Osteoblast (primary cell): Measurements from ENCODE around the gene EFNA1. TPM values are rescaled to one million over a fixed set of nuclear protein-coding genes. Genes with fewer than 3 reads are reported as not detected.
A peak's percentile ranks its signal among the peaks of the same experiment; 100 is the strongest.

Source experiments
- DNase-seq: peaks from one replicate; pipeline ENCODE4 v3.0.0; 2011; ENCODE audit warnings: low spot score, mixed read lengths; ENCODE audit not compliant: insufficient read length; ENCODE audit errors: missing footprints
- H2AFZ ChIP-seq: 2 replicates; pipeline ENCODE4 v1.6.0; 2011; ENCODE audit warnings: mild to moderate bottlenecking, low read length
- H3K27ac ChIP-seq: 2 replicates; pipeline ENCODE4 v1.5.1; 2011; ENCODE audit warnings: mild to moderate bottlenecking, low read depth, low read length, moderate library complexity
- H3K27me3 ChIP-seq: 2 replicates; pipeline ENCODE4 v1.6.0; 2012; ENCODE audit warnings: mild to moderate bottlenecking, control low read depth, inconsistent platforms, low read length, moderate library complexity; ENCODE audit not compliant: insufficient read depth
- H3K36me3 ChIP-seq: 2 replicates; pipeline ENCODE4 v1.5.1; 2011; ENCODE audit warnings: mild to moderate bottlenecking, low read length, control low read depth, moderate library complexity; ENCODE audit not compliant: insufficient read depth
- H3K4me1 ChIP-seq: 2 replicates; pipeline ENCODE4 v1.5.1; 2011; ENCODE audit warnings: mild to moderate bottlenecking, low read length, control low read depth, moderate library complexity; ENCODE audit not compliant: insufficient read depth
- H3K4me2 ChIP-seq: 2 replicates; pipeline ENCODE4 v1.6.0; 2011; ENCODE audit warnings: mild to moderate bottlenecking, low read length; ENCODE audit not compliant: insufficient read depth
- H3K4me3 ChIP-seq: fragments of 200-600 bp; sonication (generic); 3 replicates; pipeline ENCODE4 v1.5.1; 2012; ENCODE audit warnings: mild to moderate bottlenecking, low read length, inconsistent platforms; ENCODE audit not compliant: insufficient read depth
- H3K79me2 ChIP-seq: 2 replicates; pipeline ENCODE4 v1.6.0; 2012; ENCODE audit warnings: mild to moderate bottlenecking, low read length, control low read depth, inconsistent platforms; ENCODE audit not compliant: insufficient read depth
- H3K9me3 ChIP-seq: 2 replicates; pipeline ENCODE4 v1.5.1; 2011; ENCODE audit warnings: low read depth, low read length, control low read depth
- H4K20me1 ChIP-seq: 2 replicates; pipeline ENCODE4 v1.6.0; 2012; ENCODE audit warnings: mild to moderate bottlenecking, low read length, control low read depth; ENCODE audit not compliant: insufficient read depth
- CTCF ChIP-seq: IDR thresholded peaks from 2 replicates; pipeline ENCODE4 v1.5.1; 2011; ENCODE audit warnings: mild to moderate bottlenecking, low read depth, low read length, moderate library complexity; ENCODE audit errors: extremely low read depth
- total RNA-seq: library from RNA; depleted of rRNA; stranded (reverse); fragments of >200 nt; gene quantifications from 2 replicates; pipeline ENCODE4 v1.2.3, GENCODE V29; 2012

EFNA1 gene
- total RNA-seq, 1 donor, result 0.36 TPM

GRCh38 chr1:155177192-155177917 is 49.7 kb downstream of the EFNA1 start:
- H3K4me3 ChIP-seq, result no peak overlapping the region
- H3K4me1 ChIP-seq, result peaks cover 11% of the 10 kb centered on the region
- H4K20me1 ChIP-seq, result no peaks in the 10 kb centered on the region
- H3K27ac ChIP-seq, result no peak overlapping the region
- no peaks in the 10 kb centered on the region for H3K27me3 ChIP-seq
- no peak overlapping the region for H3K4me2 ChIP-seq
- H3K36me3 ChIP-seq, result no peaks in the 10 kb centered on the region
- DNase-seq, result peak; percentile 38
- TF ChIP-seq CTCF, result no peak
- peaks cover 7% of the 10 kb centered on the region for H3K79me2 ChIP-seq
- H3K9me3 ChIP-seq, result no peaks in the 10 kb centered on the region
- H2AFZ ChIP-seq, result no peak overlapping the region

DNA sequence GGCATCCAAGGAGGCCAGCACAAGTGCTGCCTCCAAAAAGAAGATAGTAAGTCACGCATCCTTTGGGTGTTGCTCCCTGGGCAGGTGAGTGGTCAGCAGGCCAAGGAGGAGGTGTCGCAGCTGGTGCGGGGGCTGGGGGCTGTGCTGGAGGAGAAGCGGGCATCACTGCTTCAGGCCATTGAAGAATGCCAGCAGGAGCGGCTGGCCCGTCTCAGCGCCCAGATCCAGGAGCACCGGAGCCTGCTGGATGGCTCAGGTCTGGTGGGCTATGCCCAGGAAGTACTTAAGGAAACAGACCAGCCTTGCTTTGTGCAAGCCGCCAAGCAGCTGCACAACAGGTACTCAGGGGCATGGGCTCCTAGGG is 50.2 kb downstream of the EFNA1 start:
- Histone ChIP-seq H3K4me1 (peaks cover 9% of the 10 kb centered on the region), H3K27ac (no peak overlapping the region), H3K36me3 (no peaks in the 10 kb centered on the region), H3K4me2 (no peak overlapping the region), H4K20me1 (no peaks in the 10 kb centered on the region), H3K4me3 (no peak overlapping the region), H2AFZ (no peak overlapping the region), H3K27me3 (no peaks in the 10 kb centered on the region), H3K9me3 (no peaks in the 10 kb centered on the region), H3K79me2 (peaks cover 2% of the 10 kb centered on the region)
- TF ChIP-seq CTCF, result no peak
- peak; percentile 75 for DNase-seq

DNA sequence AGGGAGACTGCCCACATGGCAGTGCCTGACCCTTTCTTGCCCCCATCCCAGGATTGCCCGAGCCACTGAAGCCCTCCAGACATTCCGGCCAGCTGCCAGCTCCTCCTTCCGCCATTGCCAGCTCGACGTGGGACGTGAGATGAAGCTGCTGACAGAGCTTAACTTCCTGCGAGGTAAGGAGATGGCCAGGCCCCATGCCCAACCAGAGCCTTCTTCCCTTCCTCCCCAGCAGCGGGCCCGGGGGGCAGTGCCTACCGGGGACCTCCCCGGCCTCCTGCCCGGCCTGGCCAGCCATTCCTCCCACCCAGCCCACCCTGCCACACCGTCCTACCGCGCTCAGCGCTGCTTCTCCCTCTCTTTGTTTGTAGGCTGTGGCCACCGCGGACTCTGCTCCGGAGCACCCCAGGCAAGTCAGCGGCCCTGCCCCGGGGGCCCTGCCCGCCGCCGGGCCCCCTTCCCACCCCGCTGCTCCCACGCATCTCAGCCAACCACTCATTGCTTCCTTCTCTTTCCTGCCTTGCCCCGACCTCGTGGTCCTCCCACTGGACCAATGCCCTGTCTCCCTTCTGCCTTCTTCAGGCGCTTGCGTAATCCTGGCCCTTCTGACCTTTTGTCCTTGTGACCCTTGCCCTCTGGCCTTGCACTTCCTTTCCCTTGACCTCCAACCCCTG is 50.9 kb downstream of the EFNA1 start:
- Histone ChIP-seq H3K27me3 (no peaks in the 10 kb centered on the region), H3K9me3 (no peaks in the 10 kb centered on the region), H3K27ac (no peak overlapping the region), H4K20me1 (no peaks in the 10 kb centered on the region), H3K4me3 (no peak overlapping the region), H3K36me3 (no peaks in the 10 kb centered on the region), H3K4me2 (no peak overlapping the region), H3K79me2 (no peaks in the 10 kb centered on the region), H2AFZ (no peak overlapping the region), H3K4me1 (peaks cover 6% of the 10 kb centered on the region)
- peak; percentile 82 for DNase-seq
- no peak for TF ChIP-seq CTCF
